ENCODE measurements around the gene FOCAD. TPM values are rescaled to one million over a fixed set of nuclear protein-coding genes. Genes with fewer than 3 reads are reported as not detected.

FOCAD gene
- total RNA-seq, 1 experiment from 2014 or later = 20.0 TPM

- no peak for DNase-seq (ENCODE audit: extremely low read depth, low read depth)
These were observed 2.6 kb upstream of the FOCAD start for GRCh38 chr9:20681467-20681866.

GRCh38 chr9:20683351-20684034 lies 566 bp upstream of the FOCAD start:
- DNase-seq (ENCODE audit: extremely low read depth, low read depth) = no peak

GRCh38 chr9:20684875-20685696 lies 1.0 kb downstream of the FOCAD start:
- DNase-seq (ENCODE audit: extremely low read depth, low read depth) = peak; percentile 12

GRCh38 chr9:20685769-20686168 lies 1.7 kb downstream of the FOCAD start:
- no peak for DNase-seq (ENCODE audit: extremely low read depth, low read depth)

- no peak for DNase-seq (ENCODE audit: extremely low read depth, low read depth)
These were observed 5.8 kb downstream of the FOCAD start for GRCh38 chr9:20689833-20690232.

GRCh38 chr9:20692554-20692953 lies 8.5 kb downstream of the FOCAD start:
- no peak for DNase-seq (ENCODE audit: extremely low read depth, low read depth)

GRCh38 chr9:20693068-20693467 lies 9.0 kb downstream of the FOCAD start:
- no peak for DNase-seq (ENCODE audit: extremely low read depth, low read depth)

GRCh38 chr9:20694248-20694647 lies 10.2 kb downstream of the FOCAD start:
- DNase-seq (ENCODE audit: extremely low read depth, low read depth) = no peak

GRCh38 chr9:20697021-20697719 lies 13.1 kb downstream of the FOCAD start:
- no peak for DNase-seq (ENCODE audit: extremely low read depth, low read depth)

- DNase-seq (ENCODE audit: extremely low read depth, low read depth) = no peak
These were observed 14.7 kb downstream of the FOCAD start for GRCh38 chr9:20698782-20699181.

- DNase-seq (ENCODE audit: extremely low read depth, low read depth) = no peak
These were observed 17.0 kb downstream of the FOCAD start for GRCh38 chr9:20701060-20701459.

- no peak for DNase-seq (ENCODE audit: extremely low read depth, low read depth)
These were observed 18.5 kb downstream of the FOCAD start for GRCh38 chr9:20702570-20702969.

- no peak for DNase-seq (ENCODE audit: extremely low read depth, low read depth)
These were observed 19.1 kb downstream of the FOCAD start for GRCh38 chr9:20703146-20703545.

- DNase-seq (ENCODE audit: extremely low read depth, low read depth) = no peak
These were observed 23.6 kb downstream of the FOCAD start for GRCh38 chr9:20707708-20708107.

- no peak for DNase-seq (ENCODE audit: extremely low read depth, low read depth)
These were observed 29.1 kb downstream of the FOCAD start for GRCh38 chr9:20713172-20713571.

- no peak for DNase-seq (ENCODE audit: extremely low read depth, low read depth)
These were observed 30.7 kb downstream of the FOCAD start for GRCh38 chr9:20714442-20715415.

GRCh38 chr9:20722221-20722620 lies 38.2 kb downstream of the FOCAD start:
- DNase-seq (ENCODE audit: extremely low read depth, low read depth) = no peak

GRCh38 chr9:20725675-20726074 lies 41.6 kb downstream of the FOCAD start:
- DNase-seq (ENCODE audit: extremely low read depth, low read depth) = no peak

GRCh38 chr9:20726144-20726543 lies 42.1 kb downstream of the FOCAD start:
- no peak for DNase-seq (ENCODE audit: extremely low read depth, low read depth)

GRCh38 chr9:20728493-20729220 lies 44.6 kb downstream of the FOCAD start:
- no peak for DNase-seq (ENCODE audit: extremely low read depth, low read depth)
